Tibial artery (tissue), 4 donors: Measurements from ENCODE around the gene TREML1.

ENCODE experiments used
- DNase-seq, 2 donors: peaks; one replicate each; pipeline ENCODE4 v3.0.0-alpha.2; 2019
- H3K27ac ChIP-seq, 2 donors: fragments of 200-600 bp; sonication (generic) in 1 of 2; 1 replicate in 1 of 2; 2 replicates in 1 of 2; pipeline ENCODE4 v1.5.1; 2018 to 2019; ENCODE audit warnings: mild to moderate bottlenecking in 1 of 2
- H3K27me3 ChIP-seq, 2 donors: fragments of 200-600 bp; sonication (generic) in 1 of 2; one replicate each; pipeline versions ENCODE4 v1.5.1 to v1.6.0; 2016 to 2019
- H3K36me3 ChIP-seq, 3 donors: fragments of 200-600 bp; sonication (generic) in 2 of 3; one replicate each; pipeline ENCODE4 v1.5.1; 2016 to 2019; ENCODE audit warnings: mild to moderate bottlenecking in 2 of 3
- H3K4me1 ChIP-seq, 4 donors: fragments of 200-600 bp; sonication (generic) in 2 of 4; 1 replicate in 3 of 4; 2 replicates in 1 of 4; pipeline ENCODE4 v1.5.1; 2016 to 2019
- H3K4me3 ChIP-seq, 2 donors: fragments of 200-600 bp; sonication (generic) in 1 of 2; 1 replicate in 1 of 2; 2 replicates in 1 of 2; pipeline ENCODE4 v1.5.1; 2018 to 2019; ENCODE audit warnings: mild to moderate bottlenecking in 2 of 2
- H3K9me3 ChIP-seq, 3 donors: fragments of 200-600 bp; sonication (generic) in 1 of 3; one replicate each; pipeline ENCODE4 v1.5.1; 2016 to 2019
- intact Hi-C: fragments of 100-400 bp; cut with DNase I; formaldehyde crosslinking; loops from one replicate; pipeline ENCODE4 v1.15.0; 2023; ENCODE audit warnings: low total_unique reads
- TF ChIP-seq, protein P1 (sequence below), 2 experiments: fragments of 200-600 bp in 1 of 2; fragments of 450-650 bp in 1 of 2; IDR thresholded peaks; one replicate each; pipeline ENCODE4 v1.5.1; 2017 to 2019; ENCODE audit warnings: antibody characterized with exemption in 2 of 2, mild to moderate bottlenecking in 1 of 2, moderate library complexity in 1 of 2

Gene TREML1

DNA sequence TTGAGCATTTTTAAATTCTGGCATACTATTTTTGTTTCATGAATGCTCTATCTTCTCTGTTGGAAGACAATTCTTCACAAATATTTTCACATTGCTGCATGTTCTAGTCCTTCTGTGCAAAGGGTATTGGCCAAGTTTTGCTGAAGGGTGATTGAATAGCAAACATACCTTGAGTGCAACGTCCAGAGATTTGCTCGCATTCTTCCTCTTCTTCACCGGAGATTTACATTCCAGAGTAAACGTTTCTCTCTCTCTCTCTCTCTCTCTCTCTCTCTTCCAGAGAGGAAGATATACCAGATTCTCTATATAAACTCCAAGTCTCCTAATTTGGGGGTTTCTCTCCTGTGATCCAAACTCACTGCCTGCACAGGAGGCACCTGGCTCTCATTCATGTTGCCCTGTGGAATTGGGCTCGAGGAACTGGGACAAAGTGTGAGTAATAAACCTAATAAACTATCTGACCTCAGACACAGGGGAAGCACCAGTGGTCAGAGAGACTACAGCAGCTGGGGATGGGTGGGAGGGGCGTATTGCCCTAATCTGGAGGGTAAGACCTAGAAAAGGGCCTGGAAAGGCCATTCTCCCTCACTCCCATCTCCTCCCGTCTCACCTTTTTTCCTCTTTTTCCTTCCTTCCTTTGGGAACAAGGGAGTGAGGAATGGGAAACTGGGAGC is 1.1 kb upstream of the TREML1 start:
- TF ChIP-seq, protein P1, sequence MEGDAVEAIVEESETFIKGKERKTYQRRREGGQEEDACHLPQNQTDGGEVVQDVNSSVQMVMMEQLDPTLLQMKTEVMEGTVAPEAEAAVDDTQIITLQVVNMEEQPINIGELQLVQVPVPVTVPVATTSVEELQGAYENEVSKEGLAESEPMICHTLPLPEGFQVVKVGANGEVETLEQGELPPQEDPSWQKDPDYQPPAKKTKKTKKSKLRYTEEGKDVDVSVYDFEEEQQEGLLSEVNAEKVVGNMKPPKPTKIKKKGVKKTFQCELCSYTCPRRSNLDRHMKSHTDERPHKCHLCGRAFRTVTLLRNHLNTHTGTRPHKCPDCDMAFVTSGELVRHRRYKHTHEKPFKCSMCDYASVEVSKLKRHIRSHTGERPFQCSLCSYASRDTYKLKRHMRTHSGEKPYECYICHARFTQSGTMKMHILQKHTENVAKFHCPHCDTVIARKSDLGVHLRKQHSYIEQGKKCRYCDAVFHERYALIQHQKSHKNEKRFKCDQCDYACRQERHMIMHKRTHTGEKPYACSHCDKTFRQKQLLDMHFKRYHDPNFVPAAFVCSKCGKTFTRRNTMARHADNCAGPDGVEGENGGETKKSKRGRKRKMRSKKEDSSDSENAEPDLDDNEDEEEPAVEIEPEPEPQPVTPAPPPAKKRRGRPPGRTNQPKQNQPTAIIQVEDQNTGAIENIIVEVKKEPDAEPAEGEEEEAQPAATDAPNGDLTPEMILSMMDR (IDR thresholded peaks at IDR 0.05): no peak
- Histone ChIP-seq H3K36me3 (peaks cover 0 to 1% (median 0%) of the 10 kb centered on the region in 3 donors), H3K4me3 (no peak overlapping the region), H3K4me1 (no peaks in the 10 kb centered on the region), H3K27ac (no peak overlapping the region), H3K27me3 (peaks cover 0 to 11% of the 10 kb centered on the region in 2 donors), H3K9me3 (no peaks in the 10 kb centered on the region)
- intact Hi-C loops: no loop called here
- no peak for DNase-seq

- Histone ChIP-seq H3K4me1 (no peaks in the 10 kb centered on the region), H3K36me3 (peaks cover 0 to 7% (median 5%) of the 10 kb centered on the region in 3 donors), H3K27me3 (no peaks in the 10 kb centered on the region), H3K9me3 (no peaks in the 10 kb centered on the region), H3K4me3 (no peak overlapping the region), H3K27ac (no peak overlapping the region)
- no peak for DNase-seq
- intact Hi-C loops: no loop called here
- TF ChIP-seq, protein P1 (IDR thresholded peaks at IDR 0.05): no peak
Measured at GRCh38 chr6:41153451-41153850, 696 bp downstream of the TREML1 start.

DNA sequence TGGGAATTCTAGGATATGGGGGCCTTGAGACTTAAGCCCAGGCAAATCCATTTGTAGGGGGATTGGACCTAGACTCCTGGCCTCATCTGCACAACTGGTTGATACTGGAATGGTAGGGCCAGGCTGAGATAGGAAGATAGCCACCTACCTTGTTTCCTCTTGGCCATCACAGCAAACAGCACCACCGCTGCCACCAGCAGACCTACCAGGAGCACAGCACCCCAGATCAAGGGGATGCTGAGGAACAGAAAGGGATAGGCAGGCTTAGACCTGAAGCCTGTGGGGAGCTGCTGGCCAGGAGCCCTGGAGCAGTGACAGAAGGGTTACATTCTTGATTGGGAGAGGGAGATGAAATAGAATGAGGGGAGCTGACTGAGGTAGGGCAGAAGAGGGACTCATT is 3.5 kb downstream of the TREML1 start:
- no peak overlapping the region for H3K27ac ChIP-seq
- no peaks in the 10 kb centered on the region for H3K4me1 ChIP-seq
- H3K4me3 ChIP-seq: no peak overlapping the region

GRCh38 chr6:41147917-41148316 is 6.2 kb downstream of the TREML1 start:
- intact Hi-C loops: no loop called here
- no peak for DNase-seq
- TF ChIP-seq, protein P1 (IDR thresholded peaks at IDR 0.05): no peak
- H3K27ac ChIP-seq: no peak overlapping the region
- peaks cover 0 to 7% (median 7%) of the 10 kb centered on the region in 3 donors for H3K36me3 ChIP-seq
- no peaks in the 10 kb centered on the region for H3K9me3 ChIP-seq
- no peak overlapping the region for H3K4me3 ChIP-seq
- H3K4me1 ChIP-seq: no peaks in the 10 kb centered on the region
- no peaks in the 10 kb centered on the region for H3K27me3 ChIP-seq

More for the DNA sequence above, 3.5 kb downstream of the TREML1 start:
- Histone ChIP-seq H3K36me3 (peaks cover 0 to 7% (median 7%) of the 10 kb centered on the region in 3 donors), H3K27me3 (no peaks in the 10 kb centered on the region), H3K9me3 (no peaks in the 10 kb centered on the region)
- DNase-seq: no peak
- intact Hi-C loops: no loop called here
- TF ChIP-seq, protein P1 (IDR thresholded peaks at IDR 0.05): no peak

DNA sequence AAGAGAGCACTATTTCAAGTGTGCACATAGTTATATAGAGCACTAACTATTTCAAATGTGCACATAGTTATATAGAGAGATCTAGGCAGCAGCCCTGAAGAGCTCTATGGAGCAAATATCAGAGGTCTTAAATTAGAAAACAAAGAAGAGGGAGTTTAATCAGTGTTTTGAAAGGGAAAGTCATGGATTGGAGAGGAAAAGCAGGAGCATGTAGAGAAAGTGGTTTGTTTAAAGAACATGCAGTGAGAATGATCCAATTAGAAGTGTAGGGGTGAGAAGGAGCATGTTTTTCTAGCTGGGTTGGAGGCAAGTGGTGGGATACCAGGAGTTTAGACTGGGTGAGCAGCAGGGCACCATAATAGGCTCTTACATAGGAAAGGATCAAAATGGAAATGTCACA is 17.2 kb downstream of the TREML1 start:
- no peak overlapping the region for H3K27ac ChIP-seq
- no peaks in the 10 kb centered on the region for H3K9me3 ChIP-seq
- peaks cover 6 to 55% (median 14%) of the 10 kb centered on the region in 3 donors for H3K36me3 ChIP-seq
- TF ChIP-seq, protein P1 (IDR thresholded peaks at IDR 0.05): no peak
- intact Hi-C loops: no loop called here
- H3K4me1 ChIP-seq: no peaks in the 10 kb centered on the region
- DNase-seq: no peak
- H3K27me3 ChIP-seq: no peaks in the 10 kb centered on the region
- no peak overlapping the region for H3K4me3 ChIP-seq
